Upper lobe of left lung (tissue), 6 donors: ENCODE results near the gene DNAJC22. TPM values are rescaled to one million over a fixed set of nuclear protein-coding genes. Genes with fewer than 3 reads are reported as not detected.

Experiments
- ATAC-seq, 2 donors: fragments of 200-7000 bp; cut with Tn5 transposase; one replicate each; pipeline ENCODE4 v1.9.1; 2022; ENCODE audit warnings: mild to moderate bottlenecking in 2 of 2, moderate library complexity in 2 of 2; ENCODE audit not compliant: low FRiP score in 2 of 2
- DNase-seq, 2 donors: peaks; one replicate each; pipeline ENCODE4 v3.0.0-alpha.2; 2019 to 2020
- H3K27ac ChIP-seq, 4 donors: fragments of 200-600 bp; sonication (generic); one replicate each; pipeline ENCODE4 v1.5.1; 2016 to 2019
- H3K27me3 ChIP-seq, 4 donors: fragments of 200-600 bp; sonication (generic); one replicate each; pipeline ENCODE4 v1.5.1; 2017 to 2019
- H3K36me3 ChIP-seq, 4 donors: fragments of 200-600 bp; sonication (generic); one replicate each; pipeline ENCODE4 v1.5.1; 2016 to 2019
- H3K4me1 ChIP-seq, 4 donors: fragments of 200-600 bp; sonication (generic); one replicate each; pipeline ENCODE4 v1.5.1; 2018 to 2019
- H3K4me3 ChIP-seq, 4 donors: fragments of 200-600 bp; sonication (generic); one replicate each; pipeline ENCODE4 v1.5.1; 2017 to 2019; ENCODE audit warnings: mild to moderate bottlenecking in 2 of 4, moderate library complexity in 1 of 4
- H3K9me3 ChIP-seq, 4 donors: fragments of 200-600 bp; sonication (generic); one replicate each; pipeline ENCODE4 v1.5.1; 2018 to 2019
- EP300 ChIP-seq, 4 donors: sonication (generic); formaldehyde crosslinking; IDR thresholded peaks; one replicate each; pipeline ENCODE4 v1.5.1; 2017; ENCODE audit warnings: antibody characterized with exemption in 4 of 4, control low read depth in 2 of 4
- POLR2A ChIP-seq, 4 donors: fragments of 450-650 bp; IDR thresholded peaks; one replicate each; pipeline ENCODE4 v1.5.1; 2016 to 2017; ENCODE audit warnings: antibody characterized with exemption in 4 of 4, mild to moderate bottlenecking in 2 of 4
- POLR2AphosphoS5 ChIP-seq, 2 donors: sonication (generic); formaldehyde crosslinking; IDR thresholded peaks; one replicate each; pipeline ENCODE4 v1.5.1; 2017; ENCODE audit warnings: antibody characterized with exemption in 2 of 2
- WGBS, 2 donors: methylation state at CpG; one replicate each; pipeline ENCODE4 v1.1.5; 2017 to 2018; 5-methylcytosine and 5-hydroxymethylcytosine counted together
- total RNA-seq, 6 donors: library from RNA; depleted of rRNA in 4 of 6; stranded (reverse); fragments of >200 nt in 4 of 6; gene quantifications; one replicate each; pipeline versions ENCODE4 v1.1.0 to v1.2.1, GENCODE V29; 2016 to 2021
- TF ChIP-seq, protein P1 (sequence below), 6 experiments: fragments of 450-650 bp in 4 of 6; fragments of 200-600 bp in 2 of 6; sonication (generic) in 2 of 6; IDR thresholded peaks; one replicate each; pipeline ENCODE4 v1.5.1; 2016 to 2019; ENCODE audit warnings: antibody characterized with exemption in 6 of 6
- donor health status: DM: no; HTN: no; CAD: no; lungs with moderate emphysema.
- donor health status: DM: no; HTN: yes; CAD: no; lungs with severe emphysema.

The DNAJC22 gene
- total RNA-seq, 6 donors from 2014 or later, result 0.15 to 0.59 (median 0.38) TPM; not detected in 2

DNA sequence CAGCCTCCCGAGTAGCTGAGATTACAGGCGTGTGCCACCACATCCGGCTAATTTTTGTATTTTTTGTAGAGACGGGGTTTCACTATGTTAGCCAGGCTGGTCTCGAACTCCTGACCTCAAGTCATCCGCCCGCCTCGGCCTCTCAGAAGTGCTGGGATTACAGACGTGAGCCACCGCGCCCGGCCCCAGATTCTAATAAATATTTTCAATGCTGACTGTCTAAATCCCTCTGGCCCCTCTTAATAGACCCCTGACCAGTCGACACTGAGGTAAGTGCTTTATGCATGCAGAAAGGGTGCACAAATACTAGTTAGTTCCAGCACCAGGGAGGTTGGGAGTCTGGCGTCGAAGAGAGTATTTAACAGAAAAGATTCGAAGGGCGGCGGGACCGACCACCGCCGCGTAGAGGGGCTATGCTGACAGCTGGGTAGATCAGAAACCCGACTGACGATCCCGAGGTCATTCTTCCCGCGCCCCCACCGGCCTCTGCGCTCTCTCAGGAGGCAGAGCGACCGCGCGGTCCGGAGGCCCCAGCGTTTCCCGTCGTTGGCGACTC lies 19.5 kb downstream of the DNAJC22 start:
- ATAC-seq, result peak in 1 of 2 donors; percentile 58
- peak overlapping the region; percentile 44 to 94 (median 87) for H3K4me3 ChIP-seq
- peaks cover 16 to 29% (median 17%) of the 10 kb centered on the region in 4 donors for H3K4me1 ChIP-seq
- no peak for TF ChIP-seq EP300 (IDR thresholded peaks at IDR 0.05)
- TF ChIP-seq, protein P1, sequence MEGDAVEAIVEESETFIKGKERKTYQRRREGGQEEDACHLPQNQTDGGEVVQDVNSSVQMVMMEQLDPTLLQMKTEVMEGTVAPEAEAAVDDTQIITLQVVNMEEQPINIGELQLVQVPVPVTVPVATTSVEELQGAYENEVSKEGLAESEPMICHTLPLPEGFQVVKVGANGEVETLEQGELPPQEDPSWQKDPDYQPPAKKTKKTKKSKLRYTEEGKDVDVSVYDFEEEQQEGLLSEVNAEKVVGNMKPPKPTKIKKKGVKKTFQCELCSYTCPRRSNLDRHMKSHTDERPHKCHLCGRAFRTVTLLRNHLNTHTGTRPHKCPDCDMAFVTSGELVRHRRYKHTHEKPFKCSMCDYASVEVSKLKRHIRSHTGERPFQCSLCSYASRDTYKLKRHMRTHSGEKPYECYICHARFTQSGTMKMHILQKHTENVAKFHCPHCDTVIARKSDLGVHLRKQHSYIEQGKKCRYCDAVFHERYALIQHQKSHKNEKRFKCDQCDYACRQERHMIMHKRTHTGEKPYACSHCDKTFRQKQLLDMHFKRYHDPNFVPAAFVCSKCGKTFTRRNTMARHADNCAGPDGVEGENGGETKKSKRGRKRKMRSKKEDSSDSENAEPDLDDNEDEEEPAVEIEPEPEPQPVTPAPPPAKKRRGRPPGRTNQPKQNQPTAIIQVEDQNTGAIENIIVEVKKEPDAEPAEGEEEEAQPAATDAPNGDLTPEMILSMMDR (IDR thresholded peaks at IDR 0.05), result no peak
- no peaks in the 10 kb centered on the region for H3K27me3 ChIP-seq
- H3K27ac ChIP-seq, result peak overlapping the region; percentile 93 to 96 (median 94)
- H3K9me3 ChIP-seq, result no peaks in the 10 kb centered on the region
- DNase-seq, result no peak
- H3K36me3 ChIP-seq, result no peaks in the 10 kb centered on the region
- 8 to 13% methylated on average over 38 of the region's 38 CpGs for WGBS, 2 donors

DNA sequence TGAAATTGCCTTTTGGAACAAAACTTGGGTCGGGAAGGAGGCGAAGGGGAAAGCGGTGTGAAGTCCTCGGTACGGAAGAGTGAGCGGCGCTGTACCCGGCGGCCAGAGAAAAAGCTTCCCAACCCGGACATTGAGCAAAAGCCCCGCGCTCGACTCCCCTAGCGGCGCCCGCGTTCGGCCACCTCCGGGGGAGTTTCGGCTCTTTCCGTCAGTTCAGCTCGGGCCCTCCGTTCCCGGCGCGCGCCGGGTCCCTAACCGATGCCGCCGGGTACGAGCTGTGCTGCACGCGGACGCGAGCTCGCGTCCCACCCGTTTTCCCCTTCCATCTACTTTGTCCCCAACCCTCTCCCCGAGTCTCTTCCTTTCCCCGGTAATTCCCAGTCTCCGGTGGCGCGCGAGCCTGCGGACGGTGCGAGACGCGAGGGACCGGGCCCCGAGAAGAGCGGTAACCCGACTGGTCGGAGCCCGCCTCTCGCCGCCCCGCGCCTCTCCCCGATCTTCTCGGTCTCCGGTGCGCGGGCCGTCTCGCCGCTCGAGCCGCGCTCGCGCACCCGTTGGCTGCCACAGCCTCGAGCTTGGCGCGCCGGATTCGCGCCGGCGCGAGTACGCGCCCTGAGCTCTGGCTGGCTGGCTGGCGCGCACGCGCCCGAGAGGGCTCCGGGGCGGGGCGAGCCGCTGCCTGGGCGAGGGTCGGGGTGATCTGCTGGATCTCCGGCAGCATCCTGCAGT lies 20.1 kb downstream of the DNAJC22 start:
- Histone ChIP-seq H3K9me3 (no peaks in the 10 kb centered on the region), H3K27ac (peak overlapping the region; percentile 93 to 96 (median 94)), H3K27me3 (no peaks in the 10 kb centered on the region), H3K4me3 (peak overlapping the region; percentile 44 to 94 (median 87)), H3K4me1 (peaks cover 16 to 29% (median 17%) of the 10 kb centered on the region in 4 donors), H3K36me3 (no peaks in the 10 kb centered on the region)
- TF ChIP-seq POLR2AphosphoS5 (IDR thresholded peaks at IDR 0.05), result peak; percentile 9 to 76
- no peak for TF ChIP-seq EP300 (IDR thresholded peaks at IDR 0.05)
- TF ChIP-seq, protein P1 (IDR thresholded peaks at IDR 0.05), result peak in 5 of 6 experiments; percentile 24 to 53 (median 39)
- peak in 2 of 4 donors; percentile 58 to 75 for TF ChIP-seq POLR2A (IDR thresholded peaks at IDR 0.05)
- WGBS, 2 donors, result 0 to 1% methylated on average over 57 to 59 of the region's 97 CpGs
- ATAC-seq (peak; percentile 94 to 96), DNase-seq (peak; percentile 76 to 97)

DNA sequence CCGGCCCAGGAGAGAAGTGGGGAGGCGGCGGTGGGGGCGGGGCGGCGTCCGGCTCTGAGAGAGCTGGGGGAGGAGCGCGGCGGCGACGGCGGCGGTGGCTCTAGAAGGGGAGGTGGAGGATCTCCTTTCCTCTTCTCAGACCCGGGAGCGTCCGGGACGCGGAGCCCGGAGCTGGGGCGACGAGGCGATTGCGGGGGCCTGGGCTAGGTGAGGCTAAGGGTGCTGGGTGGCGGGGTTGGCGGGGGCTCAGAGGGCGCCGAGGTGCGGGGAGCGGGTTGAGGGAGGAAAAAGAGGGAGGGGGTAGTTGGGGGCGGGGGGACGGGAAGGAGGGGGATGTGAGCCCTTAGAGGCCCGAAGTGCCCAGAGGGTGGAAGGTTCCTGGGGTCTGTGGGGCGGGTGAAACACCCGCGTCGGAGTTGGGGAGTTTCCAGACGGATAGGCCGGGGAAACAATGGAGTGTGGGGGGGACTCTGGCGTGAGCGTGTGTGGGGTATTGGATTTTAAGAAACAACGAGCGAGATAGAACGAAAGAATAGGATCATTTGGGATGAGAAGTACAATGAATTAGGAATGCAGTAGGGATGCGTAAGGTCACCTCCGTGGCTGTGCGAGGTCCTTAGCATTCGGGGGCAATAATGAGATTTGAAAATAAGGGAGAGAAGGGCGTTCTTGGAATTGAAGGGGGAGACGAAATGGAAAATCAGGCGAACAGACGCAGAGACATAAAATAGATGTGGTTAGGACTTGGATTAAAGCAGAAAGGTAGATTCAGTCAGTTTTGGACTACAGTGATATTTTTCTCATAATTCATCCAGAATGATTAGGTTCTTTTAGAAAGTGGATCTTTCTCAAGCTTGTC lies 20.9 kb downstream of the DNAJC22 start, which contains the start of gene SPATS2:
Gene SPATS2, plus strand, starts transcription at position 82 of the 859 bp plus-strand sequence. CDS start 93,551 bp downstream, outside the sequence.
- WGBS, 2 donors, result 2 to 3% methylated on average over 22 to 44 of the region's 52 CpGs
- H3K36me3 ChIP-seq, result no peaks in the 10 kb centered on the region

DNA sequence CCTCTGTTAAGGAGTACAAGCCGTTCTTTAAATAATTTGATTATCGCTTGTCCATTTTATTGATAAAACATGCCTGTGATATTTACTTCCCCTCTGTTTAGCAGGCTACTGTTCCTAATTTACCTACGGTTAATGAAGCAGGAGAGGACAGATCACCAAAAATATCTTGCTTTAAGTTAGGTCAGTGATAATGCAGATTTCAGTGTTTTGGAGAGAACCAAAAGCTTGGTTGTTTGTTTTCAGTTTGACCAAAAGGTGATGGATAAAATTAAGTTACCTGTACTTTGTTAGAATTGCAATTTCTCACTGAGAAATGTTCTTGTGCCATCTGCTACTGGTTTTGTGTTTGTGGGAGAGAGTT lies 21.5 kb downstream of the DNAJC22 start:
- Histone ChIP-seq H3K9me3 (no peaks in the 10 kb centered on the region), H3K27ac (peak overlapping the region; percentile 93 to 96 (median 94)), H3K4me3 (peak overlapping the region in 3 of 4 donors; percentile 82 to 94 (median 92)), H3K27me3 (no peaks in the 10 kb centered on the region), H3K4me1 (peaks cover 16 to 29% (median 17%) of the 10 kb centered on the region in 4 donors), H3K36me3 (no peaks in the 10 kb centered on the region)
- ATAC-seq (no peak), DNase-seq (no peak)
- 21% methylated on average over 3 of the region's 3 CpGs for WGBS, 2 donors
- no peak for TF ChIP-seq EP300 (IDR thresholded peaks at IDR 0.05)
- no peak for TF ChIP-seq POLR2A (IDR thresholded peaks at IDR 0.05)
- TF ChIP-seq, protein P1 (IDR thresholded peaks at IDR 0.05), result no peak
- no peak for TF ChIP-seq POLR2AphosphoS5 (IDR thresholded peaks at IDR 0.05)

More for the DNA sequence above, 20.9 kb downstream of the DNAJC22 start, which contains the start of gene SPATS2:
- Histone ChIP-seq H3K4me1 (peaks cover 16 to 29% (median 17%) of the 10 kb centered on the region in 4 donors), H3K4me3 (peak within 1 kb of the TSS; percentile 44 to 94 (median 87)), H3K27me3 (no peaks in the 10 kb centered on the region), H3K27ac (peak within 1 kb of the TSS; percentile 93 to 96 (median 94)), H3K9me3 (no peaks in the 10 kb centered on the region)
- DNase-seq, result peak; percentile 95 to 99
- ATAC-seq, result peak in 1 of 2 donors; percentile 15
- TF ChIP-seq EP300 (IDR thresholded peaks at IDR 0.05) (no peak), POLR2A (IDR thresholded peaks at IDR 0.05) (peak in 2 of 4 donors; percentile 43 to 54)
